SK-N-MC (cell line): ENCODE measurements around the gene OSGEP.
A peak's percentile ranks its signal among the peaks of the same experiment; 100 is the strongest.

ENCODE experiments used
- DNase-seq: peaks from one replicate; pipeline ENCODE4 v3.0.0-alpha.2; 2011; ENCODE audit warnings: low read depth, low spot score
- H3K27ac ChIP-seq: fragments of 200-600 bp; sonication (generic); 2 replicates; pipeline ENCODE4 v1.5.1; 2016; ENCODE audit warnings: mixed run types
- H3K36me3 ChIP-seq: fragments of 200-600 bp; sonication (generic); 2 replicates; pipeline ENCODE4 v1.6.1; 2017; ENCODE audit warnings: antibody characterized with exemption, low read length, mixed read lengths; ENCODE audit not compliant: insufficient read depth
- H3K4me3 ChIP-seq: fragments of 200-600 bp; sonication (generic); 2 replicates; pipeline ENCODE4 v1.5.1; 2016
- H3K9ac ChIP-seq: fragments of 200-600 bp; sonication (generic); 2 replicates; pipeline ENCODE4 v1.8.0; 2017; ENCODE audit warnings: mixed run types, mixed read lengths; ENCODE audit not compliant: insufficient read length
- H3K9me3 ChIP-seq: fragments of 200-600 bp; sonication (generic); 2 replicates; pipeline ENCODE4 v1.6.1; 2017; ENCODE audit warnings: low read depth, mild to moderate bottlenecking, antibody characterized with exemption, low read length, moderate library complexity, mixed read lengths
- EZH2 ChIP-seq: fragments of 200-600 bp; sonication (generic); IDR thresholded peaks from one replicate; pipeline ENCODE4 v1.6.1; 2017; ENCODE audit warnings: antibody characterized with exemption
- FOXP2 ChIP-seq: optimal IDR thresholded peaks from 2 replicates; pipeline ENCODE3; 2011; ENCODE audit warnings: mild to moderate bottlenecking, moderate library complexity; ENCODE audit not compliant: insufficient read depth; ENCODE audit errors: extremely low read length, control extremely low read depth
- POLR2AphosphoS5 ChIP-seq: IDR thresholded peaks from 2 replicates; pipeline ENCODE4 v1.6.1; 2012; ENCODE audit warnings: mild to moderate bottlenecking, low read depth, low read length, borderline replicate concordance

Gene OSGEP

DNA sequence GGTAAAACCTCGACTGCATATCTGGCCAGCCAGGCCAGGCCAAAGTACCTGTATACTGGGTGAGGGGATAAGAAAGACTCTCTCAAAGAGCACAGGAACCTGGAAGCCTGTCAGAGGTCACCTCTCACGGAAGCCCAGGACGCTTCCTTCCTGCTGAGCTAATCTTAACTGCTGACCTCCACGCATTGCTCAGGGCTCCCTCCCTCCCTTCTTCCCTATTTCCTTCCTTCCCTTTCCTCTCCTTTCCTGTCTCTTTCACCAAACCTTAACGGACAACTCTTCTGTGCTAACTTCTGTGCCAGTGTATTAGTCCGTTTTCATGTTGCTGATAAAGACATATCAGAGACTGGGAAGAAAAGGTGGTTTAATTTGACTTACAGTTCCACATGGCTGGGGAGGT, 36.0 kb upstream of the OSGEP start:
- H3K4me3 ChIP-seq: no peak overlapping the region
- no peaks in the 10 kb centered on the region for H3K36me3 ChIP-seq
- DNase-seq: no peak
- TF ChIP-seq EZH2 (no peak), POLR2AphosphoS5 (no peak)
- H3K9ac ChIP-seq: no peak overlapping the region
- H3K27ac ChIP-seq: no peak overlapping the region
- no peaks in the 10 kb centered on the region for H3K9me3 ChIP-seq

DNA sequence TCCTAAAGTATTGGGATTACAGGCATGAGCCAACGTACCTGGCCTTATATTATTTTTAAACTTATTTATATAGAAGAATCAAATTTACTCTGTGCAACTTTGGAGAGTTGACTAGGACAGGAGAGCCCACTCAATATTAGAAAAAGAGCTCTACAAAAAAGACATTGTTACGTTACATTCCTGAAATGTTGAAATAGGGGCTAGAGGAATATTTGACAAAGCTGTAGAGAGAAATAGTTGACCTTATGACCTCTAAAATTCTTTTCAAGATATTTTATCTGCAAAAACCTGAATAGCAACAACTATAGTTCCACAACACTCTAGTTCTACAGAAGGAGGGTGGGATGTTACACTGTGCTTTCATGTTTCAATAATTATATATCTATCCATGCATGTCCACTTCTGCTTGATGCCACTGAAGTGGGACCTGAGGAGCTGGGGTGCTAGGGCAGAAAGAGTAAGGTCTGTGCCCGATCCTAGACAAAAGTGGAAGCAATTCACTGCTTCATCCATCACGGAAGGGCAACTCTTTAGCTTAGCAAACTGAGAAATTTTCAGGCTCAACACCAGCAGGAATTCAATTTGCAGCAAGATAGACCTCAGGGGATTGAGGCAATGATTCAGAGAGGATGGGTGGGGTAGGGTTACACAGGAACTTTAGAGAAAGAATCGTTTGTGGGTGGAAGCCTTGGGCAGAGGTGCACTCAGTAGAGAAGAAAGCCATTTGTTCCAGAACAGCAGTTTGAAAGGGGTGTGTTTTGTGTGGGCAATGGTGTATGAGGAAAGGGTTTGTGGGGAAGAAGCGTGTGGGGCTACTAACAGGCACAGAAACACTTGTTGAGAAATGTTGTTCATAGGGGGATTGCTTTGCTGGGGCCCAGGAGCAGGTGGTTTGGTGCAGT, 34.7 kb upstream of the OSGEP start:
- TF ChIP-seq POLR2AphosphoS5 (no peak), EZH2 (no peak), FOXP2 (no peak)
- Histone ChIP-seq H3K36me3 (no peaks in the 10 kb centered on the region), H3K4me3 (no peak overlapping the region), H3K9ac (no peak overlapping the region), H3K27ac (no peak overlapping the region), H3K9me3 (no peaks in the 10 kb centered on the region)
- no peak for DNase-seq

DNA sequence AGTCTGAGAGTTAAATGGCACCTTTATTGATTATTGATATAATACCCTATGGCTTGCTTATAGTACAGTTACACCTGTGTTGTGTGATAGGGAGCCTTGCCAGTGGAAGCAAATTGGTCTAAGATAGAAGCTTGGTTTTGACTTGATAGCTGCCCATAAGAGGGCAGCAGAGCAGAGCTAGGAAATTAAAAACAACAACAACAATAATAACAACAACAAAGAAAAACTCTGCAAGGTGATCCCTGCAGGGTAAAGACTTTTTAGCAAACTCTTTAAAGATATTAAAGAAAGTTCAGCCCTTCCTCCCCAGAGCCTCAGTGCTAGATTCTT, 32.7 kb upstream of the OSGEP start:
- DNase-seq: no peak
- TF ChIP-seq FOXP2: no peak
- TF ChIP-seq POLR2AphosphoS5: no peak
- TF ChIP-seq EZH2: no peak
- Histone ChIP-seq H3K36me3 (no peaks in the 10 kb centered on the region), H3K27ac (no peak overlapping the region), H3K9ac (no peak overlapping the region), H3K9me3 (no peaks in the 10 kb centered on the region), H3K4me3 (no peak overlapping the region)

DNA sequence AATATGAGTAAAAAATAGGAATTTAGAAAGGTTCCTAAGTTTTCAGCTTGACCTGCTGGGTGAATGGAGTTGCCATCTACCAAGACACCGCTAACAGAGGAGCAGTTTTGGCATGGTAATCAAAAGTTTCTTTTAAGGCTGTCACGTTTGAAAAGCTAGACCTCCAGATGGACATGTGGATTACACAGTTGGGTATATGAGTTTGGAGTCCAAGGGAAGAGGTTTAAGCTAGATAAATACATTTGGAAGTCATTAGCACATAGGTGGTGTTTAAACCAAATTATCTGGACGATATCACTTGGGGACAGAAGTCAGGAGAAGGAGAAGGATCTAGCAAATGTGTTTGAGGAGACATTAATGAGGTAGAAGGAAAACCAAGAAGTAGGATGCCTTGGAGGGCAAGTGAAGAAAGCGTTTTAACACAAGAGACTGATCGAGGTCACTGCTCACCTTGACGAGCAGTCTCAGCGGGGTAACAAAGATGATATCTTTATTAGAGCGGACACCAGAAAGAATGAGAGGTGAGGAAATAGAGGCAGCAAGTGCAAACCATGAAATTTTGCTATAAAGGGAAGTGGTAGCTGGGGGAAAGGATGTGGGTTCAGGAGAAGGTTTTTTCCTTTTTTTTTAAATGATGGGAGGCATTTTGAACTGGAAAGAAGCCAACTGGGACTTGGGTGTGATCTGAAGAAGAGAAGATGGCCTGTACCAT, 32.2 kb upstream of the OSGEP start:
- no peak overlapping the region for H3K27ac ChIP-seq

DNA sequence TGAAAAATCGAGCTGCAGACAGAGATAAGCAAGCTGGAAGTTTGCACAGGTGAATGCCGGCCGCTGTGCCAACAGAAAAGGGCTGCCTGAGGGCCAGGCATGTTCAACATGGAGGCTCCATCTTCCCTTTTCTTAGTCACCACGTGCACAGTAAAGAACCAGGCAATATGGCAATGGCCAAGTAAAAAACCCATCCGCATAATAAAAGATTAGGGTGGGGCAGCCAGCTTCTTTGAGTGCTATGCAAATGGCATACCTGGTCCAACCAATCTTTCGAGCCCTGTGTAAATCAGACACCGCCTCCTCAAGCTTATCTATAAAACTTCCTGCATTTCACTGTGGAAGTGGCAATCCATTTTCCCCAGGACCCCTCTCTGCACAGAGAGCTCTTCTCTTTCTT, 31.3 kb upstream of the OSGEP start:
- no peaks in the 10 kb centered on the region for H3K36me3 ChIP-seq
- H3K9ac ChIP-seq: no peak overlapping the region
- no peak overlapping the region for H3K4me3 ChIP-seq
- DNase-seq: no peak
- no peak overlapping the region for H3K27ac ChIP-seq
- no peaks in the 10 kb centered on the region for H3K9me3 ChIP-seq
- TF ChIP-seq EZH2 (no peak), POLR2AphosphoS5 (no peak), FOXP2 (no peak)

More for the DNA sequence above, 32.2 kb upstream of the OSGEP start:
- DNase-seq: no peak
- no peak overlapping the region for H3K4me3 ChIP-seq
- no peaks in the 10 kb centered on the region for H3K9me3 ChIP-seq
- no peaks in the 10 kb centered on the region for H3K36me3 ChIP-seq
- TF ChIP-seq EZH2: no peak
- TF ChIP-seq POLR2AphosphoS5: no peak
- no peak for TF ChIP-seq FOXP2
- no peak overlapping the region for H3K9ac ChIP-seq

DNA sequence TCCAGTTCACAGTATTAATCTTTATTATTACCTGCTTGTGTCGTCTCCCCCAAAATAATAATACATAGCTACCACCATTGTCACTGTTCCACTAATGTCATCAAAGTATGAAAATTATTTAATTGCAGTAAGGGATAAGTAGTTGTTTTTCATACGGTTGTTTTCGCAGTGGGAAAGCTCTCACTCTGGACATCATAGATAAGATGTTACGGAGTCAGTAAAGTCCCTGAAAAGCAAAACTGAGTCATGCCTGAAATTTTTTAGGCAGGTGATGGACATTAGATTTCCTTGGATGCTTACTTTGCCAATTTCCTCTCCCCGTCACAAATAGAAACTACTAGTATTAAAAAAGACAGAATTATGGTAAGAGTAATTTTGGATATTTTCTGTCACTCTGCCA, 27.8 kb upstream of the OSGEP start:
- TF ChIP-seq POLR2AphosphoS5: no peak
- no peak for TF ChIP-seq FOXP2
- TF ChIP-seq EZH2: no peak
- Histone ChIP-seq H3K9me3 (no peaks in the 10 kb centered on the region), H3K27ac (no peak overlapping the region), H3K4me3 (no peak overlapping the region), H3K9ac (no peak overlapping the region), H3K36me3 (peaks cover 10% of the 10 kb centered on the region)
- no peak for DNase-seq

DNA sequence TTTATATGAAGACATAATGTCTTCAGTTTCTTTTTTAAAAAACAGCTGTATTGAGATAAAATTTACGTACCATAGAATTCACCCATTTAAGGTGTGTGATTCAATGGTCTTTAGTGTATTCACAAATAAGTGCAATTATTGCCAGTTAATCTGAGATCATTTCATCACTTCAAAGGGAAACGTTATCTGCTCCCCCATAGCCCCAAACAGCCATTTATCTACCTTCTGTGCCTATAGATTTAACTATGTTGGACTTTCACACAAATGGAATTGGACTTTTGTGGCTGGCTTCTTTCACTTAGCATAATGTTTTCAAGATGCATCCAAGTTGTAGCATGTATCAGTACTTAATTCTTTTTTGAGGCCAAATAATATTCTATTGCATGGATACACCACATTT, 24.3 kb upstream of the OSGEP start:
- H3K27ac ChIP-seq: no peak overlapping the region
- H3K9me3 ChIP-seq: no peaks in the 10 kb centered on the region
- no peak for DNase-seq
- no peak overlapping the region for H3K9ac ChIP-seq
- H3K36me3 ChIP-seq: peaks cover 44% of the 10 kb centered on the region
- H3K4me3 ChIP-seq: no peak overlapping the region
- TF ChIP-seq POLR2AphosphoS5: no peak

DNA sequence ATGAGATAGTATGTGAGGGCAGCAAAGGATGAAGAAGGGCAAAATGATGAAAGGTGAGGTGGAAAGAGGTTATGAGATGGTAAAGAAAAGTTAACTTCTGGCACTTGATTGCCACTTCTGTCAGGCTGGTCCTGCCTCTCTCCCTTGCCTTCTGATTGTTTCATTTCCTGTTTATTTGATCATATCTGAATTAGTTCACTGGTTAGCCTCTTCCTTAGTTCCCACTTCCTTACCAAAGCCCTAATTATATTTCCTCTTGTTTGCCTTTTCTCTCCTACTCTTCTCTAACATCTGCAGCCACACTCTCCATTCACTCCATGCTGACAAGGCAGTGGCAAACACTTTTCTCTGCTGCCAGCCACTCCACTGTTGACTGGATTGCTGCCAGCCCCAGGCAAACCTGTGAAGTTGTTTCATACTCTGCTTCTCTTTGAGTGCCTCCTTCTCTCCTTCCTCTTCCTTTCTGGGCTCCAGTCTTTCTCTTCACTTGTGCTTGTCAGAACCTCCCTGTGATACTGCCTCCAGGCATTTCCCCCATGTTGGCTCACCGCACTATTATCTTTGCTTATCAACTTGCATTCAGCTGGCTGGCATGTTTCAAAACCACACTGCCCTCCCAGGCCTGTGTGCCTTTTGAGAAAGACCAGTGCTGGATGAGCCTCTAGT, 22.7 kb upstream of the OSGEP start:
- no peak for DNase-seq
- no peak overlapping the region for H3K9ac ChIP-seq
- TF ChIP-seq EZH2 (no peak), FOXP2 (no peak), POLR2AphosphoS5 (0 out of 2 replicates have a peak, but pooled peaks have one; percentile 28)
- peaks cover 59% of the 10 kb centered on the region for H3K36me3 ChIP-seq
- no peak overlapping the region for H3K4me3 ChIP-seq
- H3K27ac ChIP-seq: peak overlapping the region; percentile 51
- H3K9me3 ChIP-seq: no peaks in the 10 kb centered on the region
